ENCODE results near the gene PKNOX2. TPM values are rescaled to one million over a fixed set of nuclear protein-coding genes. Genes with fewer than 3 reads are reported as not detected.

The PKNOX2 gene
- total and polyA plus RNA-seq, 4 donors, result 3.1 to 10.6 (median 7.9) TPM

DNA sequence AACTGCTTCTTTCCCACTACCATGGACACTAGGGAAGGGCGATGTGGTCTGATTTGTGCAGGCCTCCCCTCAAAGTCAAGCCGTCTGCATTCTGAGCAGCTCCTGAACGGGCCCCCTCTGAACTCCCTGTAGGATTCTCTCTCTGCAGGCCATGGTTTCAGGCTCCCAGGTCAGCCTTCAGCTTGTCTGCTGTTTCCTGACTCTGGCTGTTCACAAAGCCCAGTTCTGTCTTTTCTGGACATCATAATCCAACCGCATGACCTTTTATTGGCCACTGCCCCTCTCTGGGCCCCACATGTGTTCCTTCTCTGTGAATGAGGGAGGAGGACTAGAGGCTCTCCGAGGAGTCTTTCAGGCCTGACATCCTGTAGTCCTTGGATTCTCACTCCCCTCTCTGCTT lies 170.6 kb downstream of the PKNOX2 start:
- 81 to 84% methylated on average over 5 of the region's 5 CpGs for whole genome bisulfite sequencing, 2 donors
- TF ChIP-seq, protein P1, sequence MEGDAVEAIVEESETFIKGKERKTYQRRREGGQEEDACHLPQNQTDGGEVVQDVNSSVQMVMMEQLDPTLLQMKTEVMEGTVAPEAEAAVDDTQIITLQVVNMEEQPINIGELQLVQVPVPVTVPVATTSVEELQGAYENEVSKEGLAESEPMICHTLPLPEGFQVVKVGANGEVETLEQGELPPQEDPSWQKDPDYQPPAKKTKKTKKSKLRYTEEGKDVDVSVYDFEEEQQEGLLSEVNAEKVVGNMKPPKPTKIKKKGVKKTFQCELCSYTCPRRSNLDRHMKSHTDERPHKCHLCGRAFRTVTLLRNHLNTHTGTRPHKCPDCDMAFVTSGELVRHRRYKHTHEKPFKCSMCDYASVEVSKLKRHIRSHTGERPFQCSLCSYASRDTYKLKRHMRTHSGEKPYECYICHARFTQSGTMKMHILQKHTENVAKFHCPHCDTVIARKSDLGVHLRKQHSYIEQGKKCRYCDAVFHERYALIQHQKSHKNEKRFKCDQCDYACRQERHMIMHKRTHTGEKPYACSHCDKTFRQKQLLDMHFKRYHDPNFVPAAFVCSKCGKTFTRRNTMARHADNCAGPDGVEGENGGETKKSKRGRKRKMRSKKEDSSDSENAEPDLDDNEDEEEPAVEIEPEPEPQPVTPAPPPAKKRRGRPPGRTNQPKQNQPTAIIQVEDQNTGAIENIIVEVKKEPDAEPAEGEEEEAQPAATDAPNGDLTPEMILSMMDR (IDR thresholded peaks at IDR 0.05; ENCODE audit: control extremely low read depth, extremely low read depth), result no peak
- Histone ChIP-seq H3K36me3 (ENCODE audit: control insufficient read depth in 4 of 4, insufficient read depth in 4 of 4, low read length in 4 of 4) (peaks cover 0 to 2% (median 0%) of the 10 kb centered on the region in 4 donors), H3K27me3 (ENCODE audit: control insufficient read depth in 3 of 3, insufficient read depth in 3 of 3, low read length in 2 of 3) (no peaks in the 10 kb centered on the region), H3K4me3 (no peak overlapping the region), H3K4me1 (ENCODE audit: control insufficient read depth in 5 of 5, insufficient read depth in 5 of 5, low read length in 5 of 5) (peaks cover 0 to 21% (median 8%) of the 10 kb centered on the region in 5 donors), H3K27ac (ENCODE audit: low read depth in 1 of 2, low read length in 1 of 2) (no peak overlapping the region), H3K9me3 (ENCODE audit: control insufficient read depth in 4 of 4, insufficient read depth in 3 of 4, low read length in 3 of 4) (no peaks in the 10 kb centered on the region), H3K9ac (ENCODE audit: insufficient read depth in 1 of 2, low read length in 2 of 2) (no peak overlapping the region)
- ATAC-seq (ENCODE audit: insufficient read depth, low FRiP score), result no peak
- DNase-seq, result no peak

DNA sequence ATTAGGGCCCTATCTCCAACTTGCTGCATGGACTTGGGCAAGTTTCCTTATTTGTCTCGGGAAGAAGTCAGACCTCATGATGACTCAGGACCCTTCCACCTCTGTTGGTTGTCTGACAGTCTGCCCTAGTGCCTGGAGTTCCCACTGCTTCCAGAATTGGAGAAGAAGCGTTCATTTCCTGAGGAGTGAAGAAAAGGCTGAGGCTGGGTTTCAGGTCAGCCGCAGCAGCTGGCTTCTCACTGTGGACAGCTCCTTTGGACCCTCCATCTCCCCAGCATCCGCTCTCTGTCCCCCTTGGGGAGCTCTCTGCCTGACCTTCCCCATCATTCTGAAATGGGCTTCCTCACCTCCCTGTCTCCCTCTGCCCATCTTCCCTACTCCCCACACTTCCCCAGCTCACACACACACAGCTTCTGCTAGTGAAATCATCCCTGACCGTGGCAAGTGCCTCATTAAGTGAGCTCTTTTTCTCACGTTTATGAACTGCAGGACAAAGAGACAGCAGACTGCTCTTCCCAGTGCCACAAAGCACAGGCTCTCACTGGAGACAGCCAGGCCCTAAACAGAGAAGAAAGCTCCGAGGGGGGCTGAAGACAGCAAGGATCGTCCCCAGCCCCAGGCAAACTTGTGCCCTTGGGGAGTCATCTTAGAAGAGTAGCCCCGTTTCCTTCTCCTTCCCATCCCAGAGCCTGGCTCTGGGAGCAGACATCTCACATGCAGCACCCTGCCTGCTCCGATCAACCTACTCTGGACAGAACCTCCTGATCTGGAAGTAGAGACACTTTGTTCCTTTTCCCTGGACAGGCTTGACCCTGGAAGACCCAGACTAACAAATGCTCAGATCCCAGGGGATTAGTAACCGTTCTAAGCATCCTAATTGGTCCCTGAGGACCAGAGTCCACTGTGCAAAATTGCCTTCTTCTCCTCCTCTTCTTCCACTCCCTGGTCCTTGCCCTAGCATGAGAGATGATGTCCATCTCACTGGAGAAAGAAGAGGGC lies 173.6 kb downstream of the PKNOX2 start:
- Histone ChIP-seq H3K9me3 (ENCODE audit: control insufficient read depth in 4 of 4, insufficient read depth in 3 of 4, low read length in 3 of 4) (no peaks in the 10 kb centered on the region), H3K27ac (ENCODE audit: low read depth in 1 of 2, low read length in 1 of 2) (peak overlapping the region in 1 of 2 donors; percentile 56), H3K4me1 (ENCODE audit: control insufficient read depth in 5 of 5, insufficient read depth in 5 of 5, low read length in 5 of 5) (peaks cover 0 to 25% (median 16%) of the 10 kb centered on the region in 5 donors), H3K4me3 (no peak overlapping the region), H3K27me3 (ENCODE audit: control insufficient read depth in 3 of 3, insufficient read depth in 3 of 3, low read length in 2 of 3) (no peaks in the 10 kb centered on the region), H3K9ac (ENCODE audit: insufficient read depth in 1 of 2, low read length in 2 of 2) (peak overlapping the region in 1 of 2 donors; percentile 44), H3K36me3 (ENCODE audit: control insufficient read depth in 4 of 4, insufficient read depth in 4 of 4, low read length in 4 of 4) (peaks cover 0 to 2% (median 0%) of the 10 kb centered on the region in 4 donors)
- 74 to 81% methylated on average over 11 of the region's 11 CpGs for WGBS, 2 donors
- DNase-seq (no peak), ATAC-seq (ENCODE audit: insufficient read depth, low FRiP score) (no peak)
- TF ChIP-seq, protein P1 (IDR thresholded peaks at IDR 0.05; ENCODE audit: control extremely low read depth, extremely low read depth), result no peak

DNA sequence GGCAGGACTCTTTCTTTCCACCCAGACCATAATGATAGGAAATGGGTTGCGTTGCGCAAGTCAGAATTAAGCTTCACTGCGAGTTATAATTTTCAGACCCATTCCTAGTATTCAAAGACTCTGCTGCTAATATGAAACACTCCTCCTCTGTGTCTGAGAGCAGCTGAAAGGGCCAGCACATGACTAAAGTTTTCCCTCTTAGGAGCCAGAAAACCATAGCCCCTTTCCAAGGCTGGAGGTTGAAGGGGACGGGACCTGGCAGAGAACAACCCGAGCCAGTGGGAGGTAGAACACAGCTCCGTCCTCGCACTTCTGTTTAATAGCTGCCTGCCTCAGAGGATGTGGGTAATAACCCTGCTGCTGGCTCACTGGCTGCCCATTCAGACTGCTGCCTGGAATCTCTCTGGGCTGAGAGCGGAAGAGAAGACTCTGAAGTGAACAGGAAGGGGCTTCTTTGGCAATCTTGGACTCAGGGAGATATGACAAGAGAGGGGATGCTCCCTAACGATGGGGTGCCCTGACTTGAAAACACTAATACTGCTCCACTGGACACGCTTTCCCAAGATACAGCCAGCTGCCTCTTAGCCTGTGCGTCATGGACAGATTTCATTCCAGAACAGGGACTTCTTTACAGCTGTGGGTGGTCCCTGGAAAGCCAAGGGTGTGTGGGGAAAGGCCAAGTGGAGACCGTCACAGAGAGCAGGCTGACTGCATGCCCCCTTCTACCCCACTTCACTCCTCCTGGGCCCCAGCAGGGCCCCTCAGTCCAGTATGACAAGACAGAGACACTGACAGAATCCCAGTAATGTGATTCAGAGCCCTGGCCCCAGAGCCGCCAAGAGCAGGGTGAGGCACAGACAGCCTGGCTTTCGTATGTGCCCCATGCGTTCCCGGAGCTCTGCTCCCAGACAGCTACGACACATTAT lies 174.6 kb downstream of the PKNOX2 start:
- peak overlapping the region in 1 of 2 donors; percentile 56 for H3K27ac ChIP-seq (ENCODE audit: low read depth in 1 of 2, low read length in 1 of 2)
- peak; percentile 54 to 85 (median 71) for DNase-seq

More for the DNA sequence above, 174.6 kb downstream of the PKNOX2 start:
- Histone ChIP-seq H3K4me3 (no peak overlapping the region), H3K9me3 (ENCODE audit: control insufficient read depth in 4 of 4, insufficient read depth in 3 of 4, low read length in 3 of 4) (no peaks in the 10 kb centered on the region), H3K27me3 (ENCODE audit: control insufficient read depth in 3 of 3, insufficient read depth in 3 of 3, low read length in 2 of 3) (no peaks in the 10 kb centered on the region), H3K9ac (ENCODE audit: insufficient read depth in 1 of 2, low read length in 2 of 2) (no peak overlapping the region), H3K4me1 (ENCODE audit: control insufficient read depth in 5 of 5, insufficient read depth in 5 of 5, low read length in 5 of 5) (peaks cover 0 to 32% (median 24%) of the 10 kb centered on the region in 5 donors), H3K36me3 (ENCODE audit: control insufficient read depth in 4 of 4, insufficient read depth in 4 of 4, low read length in 4 of 4) (no peaks in the 10 kb centered on the region)
- TF ChIP-seq, protein P1 (IDR thresholded peaks at IDR 0.05; ENCODE audit: control extremely low read depth, extremely low read depth), result no peak
- WGBS, 2 donors, result 63 to 77% methylated on average over 17 of the region's 17 CpGs
- ATAC-seq (ENCODE audit: insufficient read depth, low FRiP score), result peak; percentile 49

Data from lung (tissue), 12 donors.